UCSD-AML1 (cell line): ENCODE data around the gene NUP58.
"Not testable (repeated sequence)": the region's sequence is repeated elsewhere in the genome, so short reads cannot be mapped to it uniquely, and the experiment has no call there.

Source experiments
- DNase-seq: peaks from one replicate; lab custom pipeline; 2025; ENCODE audit not compliant: unreplicated experiment; lab: John Stamatoyannopoulos, UW

The NUP58 gene

GRCh38 chr13:25302121-25302520 lies 696 bp downstream of the NUP58 start:
- no peak for DNase-seq

GRCh38 chr13:25306671-25307464 lies 5.4 kb downstream of the NUP58 start:
- no peak for DNase-seq

GRCh38 chr13:25310891-25311290 lies 9.5 kb downstream of the NUP58 start:
- DNase-seq = no peak

GRCh38 chr13:25318946-25319345 lies 17.5 kb downstream of the NUP58 start:
- not testable (repeated sequence) for DNase-seq

GRCh38 chr13:25319771-25320170 lies 18.3 kb downstream of the NUP58 start:
- no peak for DNase-seq

GRCh38 chr13:25324100-25324499 lies 22.7 kb downstream of the NUP58 start:
- no peak for DNase-seq

- DNase-seq = no peak
These were observed 28.3 kb downstream of the NUP58 start for GRCh38 chr13:25329706-25330105.

- DNase-seq = no peak
These were observed 29.1 kb downstream of the NUP58 start for GRCh38 chr13:25330541-25330940.

- DNase-seq = no peak
These were observed 34.4 kb downstream of the NUP58 start for GRCh38 chr13:25335856-25336255.

- DNase-seq = no peak
These were observed 44.2 kb downstream of the NUP58 start for GRCh38 chr13:25345576-25345975.

GRCh38 chr13:25347151-25347550 lies 45.7 kb downstream of the NUP58 start:
- no peak for DNase-seq

GRCh38 chr13:25351404-25351803 lies 50.0 kb downstream of the NUP58 start:
- DNase-seq = no peak

GRCh38 chr13:25352230-25352629 lies 50.8 kb downstream of the NUP58 start:
- no peak for DNase-seq

GRCh38 chr13:25352806-25353205 lies 51.4 kb downstream of the NUP58 start:
- DNase-seq = no peak

GRCh38 chr13:25353344-25353743 lies 51.9 kb downstream of the NUP58 start:
- no peak for DNase-seq

GRCh38 chr13:25354377-25354776 lies 53.0 kb downstream of the NUP58 start:
- no peak for DNase-seq

- DNase-seq = not testable (repeated sequence)
These were observed 59.0 kb downstream of the NUP58 start for GRCh38 chr13:25360443-25360842.

GRCh38 chr13:25365720-25366235 lies 64.4 kb downstream of the NUP58 start:
- no peak for DNase-seq

GRCh38 chr13:25371158-25371874 lies 69.9 kb downstream of the NUP58 start:
- DNase-seq = no peak

GRCh38 chr13:25371875-25372283 lies 70.5 kb downstream of the NUP58 start, which contains the start of gene ATP8A2:
TSS of gene ATP8A2 (plus strand) at chr13:25371974. CDS start at chr13:25372213, 239 bp downstream.
- no peak for DNase-seq

GRCh38 chr13:25372284-25373081 lies 71.1 kb downstream of the NUP58 start:
- DNase-seq = no peak
